ENCODE data around the gene ZNF580.

Gene ZNF580

GRCh38 chr19:55647732-55648584 lies 7.2 kb downstream of the ZNF580 start, which contains the start of gene CCDC106 (continued):
- TF ChIP-seq AEBP2 (tag by site-specific recombination; IDR thresholded peaks at IDR 0.05; ENCODE audit: borderline replicate concordance) (no peak), ZNF624 (tag by site-specific recombination; IDR thresholded peaks at IDR 0.05) (no peak), ZNF707 (tag by site-specific recombination; IDR thresholded peaks at IDR 0.05) (no peak), ZNF302 (tag by site-specific recombination; IDR thresholded peaks at IDR 0.05; ENCODE audit: low read depth) (no peak), SALL2 (tag by site-specific recombination; IDR thresholded peaks at IDR 0.05; ENCODE audit: borderline replicate concordance) (no peak), ATF2 (tag by site-specific recombination; IDR thresholded peaks at IDR 0.05; ENCODE audit: low read depth) (no peak), ZNF239 (tag by site-specific recombination; IDR thresholded peaks at IDR 0.05) (no peak), ZNF26 (tag by site-specific recombination; IDR thresholded peaks at IDR 0.05) (no peak), ZNF510 (tag by site-specific recombination; IDR thresholded peaks at IDR 0.05; ENCODE audit: insufficient replicate concordance) (no peak), ELK4 (IDR thresholded peaks at IDR 0.05; ENCODE audit: borderline replicate concordance, low read depth, low read length) (no peak), REPIN1 (tag by site-specific recombination; IDR thresholded peaks at IDR 0.05; ENCODE audit: low read depth) (no peak; the same call in 1 of the 2 replicates), KLF1 (tag by site-specific recombination; IDR thresholded peaks at IDR 0.05) (peak; percentile 65; the same call in 1 of the 2 replicates), ZNF16 (tag by site-specific recombination; IDR thresholded peaks at IDR 0.05; ENCODE audit: low read depth) (no peak), ZNF677 (tag by site-specific recombination; IDR thresholded peaks at IDR 0.05) (no peak), HIC1 (tag by site-specific recombination; IDR thresholded peaks at IDR 0.05) (peak; percentile 82), ZNF560 (tag by site-specific recombination; IDR thresholded peaks at IDR 0.05; ENCODE audit: borderline replicate concordance) (no peak), ZBTB20 (tag by site-specific recombination; IDR thresholded peaks at IDR 0.05) (no peak; the same call in 1 of the 2 replicates), ZNF157 (tag by site-specific recombination; IDR thresholded peaks at IDR 0.05) (no peak), ZNF626 (tag by site-specific recombination; IDR thresholded peaks at IDR 0.05) (no peak), SP2 (tag by site-specific recombination; IDR thresholded peaks at IDR 0.05) (no peak; the same call in none of the 2 replicates), ZNF354C (tag by site-specific recombination; IDR thresholded peaks at IDR 0.05; ENCODE audit: borderline replicate concordance, low read depth) (no peak), ZNF837 (tag by site-specific recombination; IDR thresholded peaks at IDR 0.05) (no peak), OVOL3 (tag by site-specific recombination; IDR thresholded peaks at IDR 0.05) (no peak), ZNF175 (tag by site-specific recombination; IDR thresholded peaks at IDR 0.05) (no peak), GLIS2 (tag by site-specific recombination; IDR thresholded peaks at IDR 0.05) (peak; percentile 68), ZNF530 (tag by site-specific recombination; IDR thresholded peaks at IDR 0.05; ENCODE audit: low read depth) (no peak), ZBTB49 (tag by site-specific recombination; IDR thresholded peaks at IDR 0.05; ENCODE audit: low read depth) (no peak), ZNF596 (tag by site-specific recombination; IDR thresholded peaks at IDR 0.05) (no peak), ZBTB48 (tag by site-specific recombination; IDR thresholded peaks at IDR 0.05) (peak; percentile 100)

Data from HEK293 (cell line).